B cell (primary cell): ENCODE results near the gene CYP8B1.

Source experiments
- EZH2 ChIP-seq: IDR thresholded peaks from 2 replicates; pipeline ENCODE4 v1.6.1; 2012; ENCODE audit warnings: borderline replicate concordance, low read depth, mild to moderate bottlenecking, moderate library complexity, low read length; ENCODE audit not compliant: insufficient read depth, poor library complexity, severe bottlenecking
- TF ChIP-seq, protein P1 (sequence below): fragments of 200-600 bp; IDR thresholded peaks from one replicate; pipeline ENCODE4 v1.8.0; 2022; ENCODE audit warnings: antibody characterized with exemption, mild to moderate bottlenecking

DNA sequence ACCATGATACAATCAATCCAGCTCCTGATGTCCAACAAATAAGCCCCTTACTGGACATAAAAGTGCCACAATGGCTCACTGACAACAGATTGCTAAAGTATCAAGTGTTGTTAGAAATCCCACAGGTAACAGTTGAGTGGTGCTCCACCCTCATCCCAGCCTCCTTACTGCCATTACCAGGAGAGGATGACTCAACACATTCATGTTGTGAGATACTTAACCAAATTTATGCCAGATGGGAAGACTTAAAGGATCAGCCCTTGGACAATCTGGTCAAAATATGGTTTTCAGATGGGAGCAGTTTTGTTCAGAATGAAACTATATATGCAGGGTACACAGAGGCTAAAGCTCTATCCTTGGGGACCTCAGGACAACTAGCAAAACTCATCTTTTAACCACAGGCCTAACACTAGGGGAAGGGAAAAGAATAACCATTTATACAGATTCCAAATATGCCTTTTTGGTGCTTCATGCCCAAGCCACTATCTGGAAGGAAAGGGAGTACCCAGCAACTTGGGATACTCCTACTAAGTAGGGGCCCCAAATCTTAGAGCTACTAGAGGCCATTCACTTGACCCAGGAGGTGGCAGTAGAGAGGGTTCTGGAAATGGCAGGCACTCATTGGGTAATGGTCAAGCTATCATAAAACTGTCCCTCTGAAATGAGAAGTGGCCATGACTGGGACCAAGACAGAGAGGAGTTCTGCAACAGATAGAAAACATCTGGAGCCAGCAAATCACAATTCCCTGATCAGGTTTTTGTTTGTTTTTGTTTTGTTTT is 23.4 kb upstream of the CYP8B1 start:
- TF ChIP-seq EZH2 = no peak
- TF ChIP-seq, protein P1, sequence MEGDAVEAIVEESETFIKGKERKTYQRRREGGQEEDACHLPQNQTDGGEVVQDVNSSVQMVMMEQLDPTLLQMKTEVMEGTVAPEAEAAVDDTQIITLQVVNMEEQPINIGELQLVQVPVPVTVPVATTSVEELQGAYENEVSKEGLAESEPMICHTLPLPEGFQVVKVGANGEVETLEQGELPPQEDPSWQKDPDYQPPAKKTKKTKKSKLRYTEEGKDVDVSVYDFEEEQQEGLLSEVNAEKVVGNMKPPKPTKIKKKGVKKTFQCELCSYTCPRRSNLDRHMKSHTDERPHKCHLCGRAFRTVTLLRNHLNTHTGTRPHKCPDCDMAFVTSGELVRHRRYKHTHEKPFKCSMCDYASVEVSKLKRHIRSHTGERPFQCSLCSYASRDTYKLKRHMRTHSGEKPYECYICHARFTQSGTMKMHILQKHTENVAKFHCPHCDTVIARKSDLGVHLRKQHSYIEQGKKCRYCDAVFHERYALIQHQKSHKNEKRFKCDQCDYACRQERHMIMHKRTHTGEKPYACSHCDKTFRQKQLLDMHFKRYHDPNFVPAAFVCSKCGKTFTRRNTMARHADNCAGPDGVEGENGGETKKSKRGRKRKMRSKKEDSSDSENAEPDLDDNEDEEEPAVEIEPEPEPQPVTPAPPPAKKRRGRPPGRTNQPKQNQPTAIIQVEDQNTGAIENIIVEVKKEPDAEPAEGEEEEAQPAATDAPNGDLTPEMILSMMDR = no peak
